NCI-H345 (cell line): ENCODE results near the gene TOMT.

Experiments used
- DNase-seq: peaks from one replicate; lab custom pipeline; 2025; lab: John Stamatoyannopoulos, UW

Gene TOMT

GRCh38 chr11:72105888-72106287 lies at the start of gene TOMT:
TOMT (plus strand) TSS chr11:72105924; CDS start chr11:72105952, 28 bp downstream.
- DNase-seq: no peak

- peak; percentile 79 for DNase-seq
Measured at GRCh38 chr11:72058416-72059034, 47.2 kb upstream of the TOMT start.

GRCh38 chr11:72061739-72062396 lies 43.9 kb upstream of the TOMT start:
- DNase-seq: no peak

- DNase-seq: no peak
Measured at GRCh38 chr11:72066855-72067254, 38.9 kb upstream of the TOMT start.

GRCh38 chr11:72067266-72067665 lies 38.5 kb upstream of the TOMT start:
- no peak for DNase-seq

GRCh38 chr11:72067676-72068075 lies 38.0 kb upstream of the TOMT start:
- no peak for DNase-seq

GRCh38 chr11:72069200-72069599 lies 36.5 kb upstream of the TOMT start:
- no peak for DNase-seq

- DNase-seq: no peak
Measured at GRCh38 chr11:72069787-72070251, 35.9 kb upstream of the TOMT start.

- DNase-seq: no peak
Measured at GRCh38 chr11:72070491-72070890, 35.2 kb upstream of the TOMT start.

- DNase-seq: no peak
Measured at GRCh38 chr11:72072348-72072747, 33.4 kb upstream of the TOMT start.

- no peak for DNase-seq
Measured at GRCh38 chr11:72075109-72075508, 30.6 kb upstream of the TOMT start.

GRCh38 chr11:72075756-72076155 lies 30.0 kb upstream of the TOMT start:
- no peak for DNase-seq

- DNase-seq: no peak
Measured at GRCh38 chr11:72078477-72078876, 27.2 kb upstream of the TOMT start.

- no peak for DNase-seq
Measured at GRCh38 chr11:72079819-72080325, 25.9 kb upstream of the TOMT start.

GRCh38 chr11:72080326-72081183 lies 25.2 kb upstream of the TOMT start, which contains the start of the genes LRRC51 and NUMA1:
LRRC51 (plus strand) TSS chr11:72080850; CDS start chr11:72089084, 8,234 bp downstream.
NUMA1 (minus strand) TSS chr11:72080542; CDS start chr11:72035943, 44,599 bp downstream.
- peak; percentile 100 for DNase-seq

- DNase-seq: no peak
Measured at GRCh38 chr11:72081184-72081644, 24.5 kb upstream of the TOMT start.

- DNase-seq: peak; percentile 13
Measured at GRCh38 chr11:72081821-72082453, 23.8 kb upstream of the TOMT start.

GRCh38 chr11:72083414-72083813 lies 22.3 kb upstream of the TOMT start:
- DNase-seq: no peak

- no peak for DNase-seq
Measured at GRCh38 chr11:72084076-72084475, 21.6 kb upstream of the TOMT start.

GRCh38 chr11:72084965-72085364 lies 20.8 kb upstream of the TOMT start:
- DNase-seq: no peak

GRCh38 chr11:72085621-72086351 lies 19.9 kb upstream of the TOMT start:
- peak; percentile 94 for DNase-seq
